ENCODE data around the gene SERPINE2. TPM values are rescaled to one million over a fixed set of nuclear protein-coding genes. Genes with fewer than 3 reads are reported as not detected.
A peak's percentile ranks its signal among the peaks of the same experiment; 100 is the strongest.
"Not testable (repeated sequence)": the region's sequence is repeated elsewhere in the genome, so short reads cannot be mapped to it uniquely, and the experiment has no call there.

SERPINE2 gene
- total RNA-seq, 1 donor = 35.3 TPM

DNA sequence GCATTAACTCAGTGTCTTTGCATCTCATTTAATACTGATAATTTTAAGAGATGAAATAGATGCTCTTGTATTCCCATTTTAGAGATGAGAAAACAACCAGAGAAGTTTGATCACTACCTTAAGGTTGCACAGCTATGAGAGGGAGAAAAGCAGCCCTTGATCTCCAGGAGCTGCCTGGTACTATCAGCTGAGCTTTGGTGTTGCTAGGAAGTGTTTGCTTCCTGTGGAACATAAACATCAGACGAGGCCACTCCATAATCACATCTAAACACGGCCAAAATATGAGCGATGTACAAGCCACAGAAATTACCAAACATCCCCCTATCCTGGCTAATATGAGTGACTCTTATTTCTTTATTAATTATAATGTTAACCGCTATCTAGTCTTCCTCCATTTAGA, 93.3 kb downstream of the SERPINE2 start:
- peak in 1 of 3 donors; percentile 14 for DNase-seq (ENCODE audit: low read depth in 2 of 3, low spot score in 2 of 3)

DNA sequence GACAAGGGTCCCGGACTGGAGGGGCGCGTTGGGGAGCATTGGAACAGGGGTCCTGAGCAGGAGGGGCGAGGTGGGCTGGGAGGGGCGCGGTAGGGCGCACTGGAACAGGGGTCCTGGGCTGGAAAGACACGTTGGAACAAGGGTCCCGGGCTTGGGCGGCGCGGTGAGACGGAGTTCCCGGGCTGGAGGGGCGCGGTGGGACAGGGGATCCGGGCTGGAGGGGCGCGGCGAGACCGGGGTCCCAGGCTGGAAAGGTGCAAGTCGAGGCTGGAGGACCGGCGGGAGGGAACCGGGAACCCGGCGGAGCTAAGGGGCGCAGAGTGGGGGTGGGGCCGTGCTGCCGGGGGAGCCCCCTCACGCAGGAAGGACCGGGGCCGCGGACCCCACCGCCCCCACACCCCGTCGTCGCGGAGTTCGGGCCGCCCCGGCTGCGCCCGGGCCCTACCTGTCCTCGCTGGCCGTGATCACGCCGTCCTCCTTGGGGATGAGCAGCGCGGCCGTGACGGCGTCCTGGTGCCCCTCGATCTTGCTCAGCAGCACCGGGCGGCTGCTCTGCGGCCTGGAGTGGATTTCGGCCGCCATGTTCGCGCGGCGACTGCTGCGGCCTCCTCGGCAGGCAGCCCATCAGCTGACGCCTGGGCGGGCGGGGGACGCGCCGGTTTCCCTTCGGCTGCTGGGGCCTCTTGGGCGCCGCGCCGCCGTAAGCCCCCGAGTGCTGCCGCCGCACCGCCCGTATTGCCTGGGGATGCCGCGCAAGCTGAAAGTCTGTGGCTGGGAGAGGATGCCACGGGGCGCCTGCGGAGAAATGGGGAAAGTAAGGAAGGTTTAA, 94.2 kb downstream of the SERPINE2 start, which contains the start of gene WDFY1:
TSS of gene WDFY1 (minus strand) at position 633 of the 829 bp plus-strand sequence. CDS start at position 582, 51 bp downstream.
- DNase-seq (ENCODE audit: low read depth in 2 of 3, low spot score in 2 of 3) = peak; percentile 49 to 86 (median 82)

DNA sequence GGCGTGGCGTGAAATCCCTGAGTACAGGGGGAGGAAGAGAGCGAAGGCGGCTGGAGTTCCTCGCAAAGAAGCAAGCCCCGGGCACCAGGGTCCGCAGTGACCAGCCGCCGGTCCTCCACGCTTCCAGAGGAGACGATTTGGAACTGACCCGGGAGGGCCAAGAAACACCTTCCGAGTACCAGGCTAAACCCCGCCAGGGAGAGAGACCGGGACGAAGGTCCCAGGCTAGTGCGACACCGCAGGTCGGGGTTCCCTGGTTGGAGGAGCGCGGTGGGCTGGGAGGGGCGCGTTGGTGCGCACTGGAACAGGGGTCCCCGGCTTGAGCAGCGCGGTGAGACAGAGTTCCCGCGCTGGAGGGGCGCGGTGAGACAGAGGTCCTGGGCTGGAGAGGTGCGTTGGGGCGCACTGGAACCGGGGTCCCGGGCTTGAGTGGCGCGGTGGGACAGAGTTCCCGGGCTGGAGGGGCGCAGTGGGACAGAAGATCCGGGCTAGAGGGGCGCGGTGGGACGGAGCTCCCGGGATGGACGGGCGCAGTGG, 94.9 kb downstream of the SERPINE2 start:
- peak in 1 of 3 donors; percentile 24 for DNase-seq (ENCODE audit: low read depth in 2 of 3, low spot score in 2 of 3)

DNA sequence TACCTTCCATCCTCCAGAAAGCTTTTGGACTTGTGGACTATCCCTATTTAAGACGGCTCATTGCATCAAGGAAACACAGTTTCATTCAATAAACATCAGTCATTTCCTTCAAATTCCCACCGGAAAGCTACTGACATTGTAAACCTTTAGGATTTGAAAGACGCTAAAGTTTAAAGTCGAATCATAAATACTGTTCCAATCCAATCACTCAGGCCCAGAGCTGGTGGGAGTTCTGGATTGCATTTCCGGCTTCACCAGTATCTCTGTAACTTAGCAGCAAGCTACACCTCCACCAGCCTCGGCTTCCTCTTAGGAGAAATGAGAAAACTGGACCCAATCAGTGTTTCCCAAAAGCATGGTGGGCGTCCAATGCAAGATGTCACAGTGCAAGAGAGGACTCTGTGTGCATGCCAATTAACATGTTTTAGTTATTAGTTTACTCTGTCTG, 95.5 kb downstream of the SERPINE2 start:
- no peak for DNase-seq (ENCODE audit: low read depth in 2 of 3, low spot score in 2 of 3)

DNA sequence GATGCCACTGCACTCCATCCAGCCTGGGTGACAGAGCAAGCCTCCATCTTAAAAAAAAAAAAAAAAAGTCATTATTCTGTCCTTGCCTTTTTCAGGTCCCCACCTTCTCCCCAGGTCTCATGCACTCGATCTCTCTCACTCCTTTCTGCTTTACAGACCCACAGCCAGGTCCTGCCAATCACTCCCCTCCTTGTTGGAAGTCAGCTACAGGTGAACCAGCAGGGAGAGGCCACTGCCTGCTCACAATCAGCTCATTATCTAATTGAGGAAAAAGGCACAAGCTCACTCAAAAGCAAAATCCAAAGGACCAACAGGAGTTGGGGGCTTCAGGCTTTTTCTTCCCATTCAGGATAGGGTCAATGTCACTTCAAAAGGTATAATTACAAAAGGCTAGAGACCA, 96.0 kb downstream of the SERPINE2 start:
- DNase-seq (ENCODE audit: low read depth in 2 of 3, low spot score in 2 of 3) = no peak

DNA sequence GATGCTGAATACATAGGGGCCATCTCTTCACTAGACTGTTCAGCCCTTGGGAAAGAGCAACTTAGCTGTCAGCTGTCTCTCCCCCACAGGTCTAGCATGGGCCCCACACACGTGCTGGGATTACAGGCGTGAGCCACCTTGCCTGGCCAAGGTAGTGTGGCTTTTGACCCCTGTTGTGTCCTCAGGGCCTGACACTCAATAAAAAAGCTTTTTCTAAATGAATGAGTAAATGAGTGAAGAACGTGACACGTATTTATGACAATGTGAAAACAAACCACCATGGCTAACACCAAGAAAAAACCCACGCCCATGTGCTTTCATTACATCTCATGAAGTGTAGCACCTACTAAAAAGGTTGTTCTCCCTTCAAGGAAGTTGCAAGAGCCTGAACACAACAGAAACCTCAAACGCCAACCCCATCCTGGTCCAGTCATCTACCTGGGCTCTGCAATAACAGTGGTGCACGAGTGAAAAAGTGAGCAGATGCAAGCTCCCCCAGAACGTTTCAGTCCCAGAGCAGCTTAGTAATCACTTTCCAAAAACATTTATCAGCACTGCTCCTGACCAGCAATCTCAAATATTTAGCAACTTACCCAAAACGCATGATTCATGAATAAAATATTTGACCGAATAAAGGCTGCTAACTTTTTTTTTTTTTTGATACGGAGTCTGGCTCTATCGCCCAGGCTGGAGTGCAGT, 97.4 kb downstream of the SERPINE2 start:
- DNase-seq (ENCODE audit: low read depth in 2 of 3, low spot score in 2 of 3) = no peak

DNA sequence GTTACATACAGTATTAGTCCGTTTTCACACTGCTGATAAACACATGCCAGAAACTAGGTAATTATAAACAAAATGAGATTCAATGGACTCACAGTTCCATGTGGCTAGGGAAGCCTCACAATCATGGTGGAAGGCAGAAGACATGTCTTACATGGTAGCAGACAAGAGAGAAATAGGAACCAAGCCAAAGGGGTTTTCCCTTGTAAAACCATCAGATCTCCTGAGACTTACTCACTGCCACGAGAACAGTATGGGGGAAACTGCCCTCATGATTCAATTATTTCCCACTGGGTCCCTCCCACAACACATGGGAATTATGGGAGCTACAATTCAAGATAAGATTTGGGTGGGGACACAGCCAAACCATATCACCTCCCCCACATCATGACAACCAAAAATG, 99.6 kb downstream of the SERPINE2 start:
- DNase-seq (ENCODE audit: low read depth in 2 of 3, low spot score in 2 of 3) = not testable (repeated sequence)

DNA sequence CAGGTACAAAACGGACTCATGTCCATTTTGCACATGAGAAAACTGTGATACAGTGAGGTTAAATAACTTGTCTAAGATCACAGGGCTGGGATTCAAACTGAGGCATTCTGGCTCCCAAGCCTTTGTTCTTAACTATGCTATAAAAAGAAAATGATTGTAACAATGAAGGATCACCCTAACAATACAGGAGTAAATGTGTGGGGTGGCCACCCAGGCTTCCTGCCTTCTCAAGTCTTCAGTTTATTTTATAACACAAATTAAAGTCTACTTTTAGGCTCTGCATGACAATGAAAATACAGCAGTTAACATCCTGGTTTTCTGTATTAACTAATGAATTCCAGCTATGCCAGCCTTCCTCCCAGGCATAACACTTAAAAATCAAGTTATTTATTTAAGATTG, 101.6 kb downstream of the SERPINE2 start:
- no peak for DNase-seq (ENCODE audit: low read depth in 2 of 3, low spot score in 2 of 3)

DNA sequence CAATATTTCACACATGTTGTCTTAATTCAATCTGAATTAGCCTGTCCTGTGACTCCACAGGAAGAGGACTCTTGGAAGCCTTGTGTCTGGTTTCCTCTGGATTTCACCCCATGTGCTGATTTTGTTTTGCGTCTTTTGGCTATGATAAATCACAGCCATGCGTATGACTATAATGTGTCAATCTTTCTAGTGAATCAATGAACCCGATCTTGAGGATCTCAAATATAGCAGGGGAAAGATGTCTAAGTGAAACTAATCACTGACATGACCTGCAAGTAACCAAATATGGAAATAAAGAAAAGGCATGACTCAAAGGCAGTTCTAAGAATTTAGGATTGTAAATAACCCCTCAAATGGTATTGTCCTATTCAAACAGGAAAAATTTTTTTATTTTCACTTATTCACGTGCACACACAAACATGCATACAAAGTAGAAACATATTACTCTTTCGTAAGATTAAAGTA, 102.2 kb downstream of the SERPINE2 start:
- no peak for DNase-seq (ENCODE audit: low read depth in 2 of 3, low spot score in 2 of 3)

DNA sequence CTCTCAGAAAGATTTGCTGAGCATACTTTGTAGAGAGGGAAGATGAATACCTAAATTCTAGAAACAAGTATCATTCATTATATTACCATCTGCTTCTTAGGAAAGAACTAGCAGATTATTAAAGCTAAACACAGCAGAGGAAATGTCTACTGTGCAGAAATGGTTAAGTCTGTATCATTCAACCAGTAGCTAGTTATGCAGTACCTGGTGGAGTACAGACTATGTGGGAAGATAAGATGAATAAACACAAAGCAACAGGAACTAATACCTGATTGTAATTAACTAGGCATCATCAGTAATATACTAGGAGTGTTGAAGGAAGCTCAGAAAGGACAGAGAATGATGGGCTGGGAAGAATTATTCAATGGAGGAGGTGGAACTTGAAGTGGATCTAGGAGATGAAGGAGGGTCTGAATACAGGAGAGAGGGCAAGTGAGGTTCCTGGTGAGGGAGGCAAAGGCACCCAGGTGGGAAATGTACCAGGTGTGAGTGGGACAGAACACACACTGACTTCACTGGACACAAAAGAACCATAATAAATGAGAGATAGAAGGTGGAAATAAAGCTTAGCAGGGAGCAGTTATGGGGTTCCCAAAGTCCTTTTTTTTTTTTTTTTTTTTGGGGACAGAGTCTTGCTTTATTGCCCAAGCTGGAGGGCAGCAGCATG, 103.5 kb downstream of the SERPINE2 start:
- DNase-seq (ENCODE audit: low read depth in 2 of 3, low spot score in 2 of 3) = no peak

DNA sequence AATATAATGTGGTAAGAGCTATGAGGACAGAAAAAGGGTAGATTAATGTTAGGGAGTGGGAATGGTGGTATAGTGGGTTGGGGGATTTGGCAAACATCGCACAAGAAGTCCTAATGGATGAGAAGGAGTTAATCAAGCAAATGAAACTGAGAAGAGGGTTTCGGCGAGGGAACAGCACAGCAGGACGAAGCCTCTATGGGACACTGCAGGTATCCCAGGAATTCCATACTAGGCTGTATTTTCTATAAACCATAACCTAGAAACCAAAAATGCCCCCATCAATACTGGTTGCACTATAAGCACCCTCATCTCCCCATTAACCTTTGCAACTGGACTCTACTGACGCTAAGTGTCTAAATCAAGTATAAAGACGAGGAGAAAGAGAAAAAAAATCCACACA, 104.2 kb downstream of the SERPINE2 start:
- DNase-seq (ENCODE audit: low read depth in 2 of 3, low spot score in 2 of 3) = no peak

DNA sequence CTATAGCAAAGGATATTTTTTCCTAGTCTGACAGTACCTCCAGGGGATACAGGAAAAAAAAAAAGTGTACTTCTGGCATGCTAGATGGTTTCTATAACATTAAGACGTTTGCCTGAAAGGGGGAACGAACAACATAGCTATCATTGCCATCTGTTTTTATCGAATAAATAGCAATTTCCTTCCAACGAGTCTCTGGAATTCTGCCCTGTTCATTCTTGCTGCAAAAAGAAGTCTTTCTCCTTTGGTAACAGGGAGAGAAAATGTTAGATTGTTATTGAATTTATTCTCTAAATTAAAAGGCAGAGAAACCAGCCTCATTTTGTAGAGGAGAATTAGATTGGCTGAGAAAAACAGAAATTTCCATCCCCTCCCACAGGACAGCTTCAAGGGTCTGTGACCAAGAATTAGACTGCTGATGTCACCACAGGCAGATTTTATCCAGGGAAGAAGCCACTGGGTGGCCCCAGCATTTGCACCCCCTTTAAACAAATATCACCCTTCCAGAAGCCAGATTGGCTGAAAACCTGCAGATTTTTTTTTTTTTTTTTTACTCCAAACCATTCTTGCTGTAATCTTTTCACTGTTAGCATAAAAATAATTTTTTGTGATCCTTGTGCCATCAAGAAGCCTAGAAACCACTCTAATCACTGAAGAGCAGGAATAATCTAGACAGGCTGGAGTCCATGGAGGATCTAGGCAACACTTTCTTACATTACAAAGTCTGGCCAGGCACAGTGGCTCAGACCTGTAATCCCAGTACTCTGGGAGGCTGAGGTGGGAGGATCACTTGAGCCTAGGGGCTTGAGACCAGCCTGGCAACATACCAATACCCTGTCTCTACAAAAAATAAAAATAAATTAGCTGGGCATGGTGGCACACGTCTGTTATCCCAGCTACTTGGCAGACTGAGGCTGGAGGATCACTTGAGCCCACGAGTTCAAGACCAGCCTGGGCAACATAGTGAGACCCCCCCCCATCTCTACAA, 106.0 kb downstream of the SERPINE2 start:
- DNase-seq (ENCODE audit: low read depth in 2 of 3, low spot score in 2 of 3) = no peak

DNA sequence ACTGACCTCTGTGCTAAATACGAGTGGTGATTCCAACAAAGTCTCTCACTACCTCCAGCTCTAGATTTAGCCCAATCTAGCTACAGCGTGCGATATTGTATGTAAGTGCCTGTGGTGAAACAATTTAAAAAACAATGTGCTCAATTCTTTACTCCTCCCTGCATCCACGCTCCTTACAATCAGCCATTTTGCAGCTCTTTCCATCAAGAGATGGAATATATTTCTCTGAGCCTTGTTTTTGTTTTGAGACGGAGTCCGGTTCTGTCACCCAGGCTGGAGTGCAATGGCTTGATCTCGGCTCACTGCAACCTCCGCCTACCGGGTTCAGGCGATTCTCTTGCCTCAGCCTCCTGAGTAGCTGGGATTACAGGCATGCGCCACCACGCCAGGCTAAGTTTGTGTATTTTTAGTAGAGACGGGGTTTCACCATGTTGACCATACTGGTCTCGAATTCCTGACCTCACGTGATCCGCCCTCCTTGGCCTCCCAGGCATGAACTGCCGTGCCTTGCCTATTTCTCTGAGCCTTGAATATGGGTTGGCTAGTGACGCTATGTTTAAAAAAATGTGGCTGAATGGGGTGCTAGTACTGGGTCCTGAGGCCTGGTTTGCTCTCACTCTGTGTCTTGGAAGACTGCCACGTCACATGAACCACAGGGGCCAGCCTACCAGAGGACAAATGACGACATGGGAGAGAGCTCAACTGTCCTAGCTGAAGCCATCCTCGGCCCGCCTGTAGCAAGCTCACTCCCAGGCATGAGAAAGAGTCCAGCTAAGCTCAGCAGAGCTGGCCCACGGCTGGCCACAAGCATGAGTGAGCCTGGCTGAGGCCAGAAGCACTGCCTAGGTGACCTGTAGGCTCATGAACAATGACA, 108.7 kb downstream of the SERPINE2 start:
- peak in 2 of 3 donors; percentile 18 to 39 for DNase-seq (ENCODE audit: low read depth in 2 of 3, low spot score in 2 of 3)

DNA sequence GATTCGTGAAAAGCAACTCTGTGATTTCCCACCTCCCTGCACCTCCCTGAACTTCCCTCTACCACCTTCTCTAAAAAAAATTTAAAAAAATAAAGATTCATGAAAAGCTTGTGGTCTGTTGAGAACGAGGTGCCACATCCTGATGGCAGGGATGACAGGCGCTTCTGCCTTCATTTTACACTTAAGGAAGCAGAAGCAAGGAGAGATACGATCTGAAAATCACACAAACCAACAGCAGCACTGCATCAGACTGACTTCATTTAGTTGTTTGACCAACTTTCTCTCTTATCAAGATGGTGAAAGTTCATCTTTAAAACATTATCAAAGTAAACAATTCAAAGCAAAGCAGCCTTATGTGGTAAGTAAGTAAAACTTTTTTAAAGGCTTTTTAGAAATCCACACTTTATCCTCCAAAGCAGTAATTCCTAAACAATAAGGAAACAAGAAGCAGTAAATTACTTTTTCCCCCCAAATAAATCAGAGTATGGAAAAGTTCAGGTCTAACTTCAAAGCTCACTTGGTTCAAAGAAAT, 109.4 kb downstream of the SERPINE2 start:
- peak in 2 of 3 donors; percentile 59 to 87 for DNase-seq (ENCODE audit: low read depth in 2 of 3, low spot score in 2 of 3)

DNA sequence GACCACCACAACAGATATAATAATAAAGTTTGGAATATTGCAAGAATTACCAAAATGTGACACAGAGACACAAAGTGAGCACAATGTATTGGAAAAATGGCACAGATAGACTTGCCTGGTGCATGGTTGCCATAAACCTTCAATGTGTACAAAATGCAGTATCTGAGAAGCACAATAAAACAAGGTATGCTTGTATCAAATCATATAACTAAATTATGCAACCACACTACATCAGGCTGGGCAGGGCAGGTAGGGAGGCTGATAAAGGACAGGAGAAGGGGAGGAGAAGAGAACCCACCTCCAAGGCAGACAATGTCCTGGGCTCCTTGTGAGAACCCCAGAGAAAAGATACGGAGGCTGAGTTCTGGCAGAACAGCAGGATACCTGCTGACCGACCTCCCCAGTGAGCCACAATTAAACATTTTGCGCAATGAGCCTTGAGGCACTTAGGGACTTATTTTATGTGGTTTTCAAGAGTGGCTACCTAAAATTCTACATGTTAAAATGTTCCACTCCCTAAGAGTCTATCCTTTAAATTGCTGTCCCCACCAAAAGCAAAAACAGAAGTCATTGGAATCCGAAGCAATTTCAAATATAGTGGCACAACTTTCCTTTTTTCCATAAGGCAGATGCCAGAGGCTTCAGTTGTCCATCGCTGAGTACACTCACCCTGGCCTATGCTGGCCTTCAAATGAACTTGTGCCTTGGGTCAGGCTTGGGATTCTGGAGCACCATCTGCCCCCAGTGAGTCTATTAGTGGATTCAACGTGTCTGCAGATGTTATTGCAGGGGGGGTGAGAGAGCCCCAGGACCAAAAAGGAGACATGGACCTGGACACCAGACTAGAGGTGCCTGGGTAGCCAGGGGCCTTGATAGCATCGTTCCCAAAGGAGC, 110.7 kb downstream of the SERPINE2 start:
- no peak for DNase-seq (ENCODE audit: low read depth in 2 of 3, low spot score in 2 of 3)

DNA sequence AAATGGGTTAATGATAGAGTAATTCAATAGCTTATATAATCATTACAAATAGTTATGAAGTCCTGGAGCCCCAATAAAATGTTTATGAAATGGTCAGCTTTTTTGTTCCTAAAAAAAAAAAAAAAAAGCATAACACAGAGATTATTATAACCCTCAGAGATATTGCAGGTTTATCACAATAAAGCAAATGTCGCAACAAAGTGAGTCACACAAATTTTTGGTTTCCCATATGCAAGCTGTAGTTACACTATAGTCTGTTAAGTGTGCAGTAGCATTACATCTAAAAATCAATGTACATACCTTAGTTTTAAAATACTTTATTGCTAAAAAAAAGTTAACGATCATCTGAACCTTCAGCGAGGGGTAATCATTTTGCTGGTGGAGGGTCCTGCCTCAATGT, 114.0 kb downstream of the SERPINE2 start:
- no peak for DNase-seq (ENCODE audit: low read depth in 2 of 3, low spot score in 2 of 3)

Measured in hematopoietic multipotent progenitor cell (in vitro differentiated cells).